Activated CD4-positive, alpha-beta memory T cell treated with anti-CD3 and anti-CD28 coated beads for 36 hours (primary cell): ENCODE data around the gene EIF4E3. TPM values are rescaled to one million over a fixed set of nuclear protein-coding genes. Genes with fewer than 3 reads are reported as not detected.

Source experiments
- CTCF ChIA-PET: fragments of 350-600 bp; sonication (Branson Sonifier 250); formaldehyde crosslinking; loops from one replicate; lab custom pipeline; 2021; ENCODE audit warnings: antibody characterized with exemption, inconsistent platforms; lab: Charles Lee
- POLR2A ChIA-PET: fragments of 350-600 bp; sonication (Branson Sonifier 250); formaldehyde crosslinking; loops from one replicate; lab custom pipeline; 2021; ENCODE audit warnings: antibody characterized with exemption; lab: Charles Lee
- DNase-seq: peaks from one replicate; pipeline ENCODE4 v3.0.0-alpha.2; 2020
- H3K27ac Mint-ChIP-seq: one replicate; pipeline ENCODE4 v1.8.0; 2021; ENCODE audit warnings: mixed read lengths
- H3K27me3 Mint-ChIP-seq: one replicate; pipeline ENCODE4 v1.8.0; 2021; ENCODE audit warnings: mixed read lengths
- H3K36me3 Mint-ChIP-seq: one replicate; pipeline ENCODE4 v1.8.0; 2021; ENCODE audit warnings: mixed read lengths
- H3K4me1 Mint-ChIP-seq: one replicate; pipeline ENCODE4 v1.8.0; 2021; ENCODE audit warnings: low read depth, mixed read lengths
- H3K4me3 Mint-ChIP-seq: one replicate; pipeline ENCODE4 v1.8.0; 2021; ENCODE audit warnings: mild to moderate bottlenecking, mixed read lengths
- H3K9me3 Mint-ChIP-seq: one replicate; pipeline ENCODE4 v1.8.0; 2021; ENCODE audit warnings: mixed read lengths
- intact Hi-C: fragments of 100-400 bp; cut with micrococcal nuclease; formaldehyde crosslinking; loops from one replicate; pipeline ENCODE4 v1.15.1; 2023
- total RNA-seq, 2 experiments: library from RNA; stranded (reverse); gene quantifications; one replicate each; pipeline ENCODE4 v1.2.3, GENCODE V29; 2021

Gene EIF4E3
- total RNA-seq, 2 experiments from 2014 or later: 36.7 to 37.6 TPM

GRCh38 chr3:71659864-71660591 is 65.2 kb downstream of the EIF4E3 start:
- DNase-seq: no peak
- peaks cover 9% of the 10 kb centered on the region for H3K4me1 Mint-ChIP-seq
- CTCF ChIA-PET: interaction anchor here (0.7 kb wide), 1 partner anchor 14 kb away, joined by 3 read pairs; no protein-coding TSS in a partner anchor
- H3K4me3 Mint-ChIP-seq: no peak overlapping the region
- no peaks in the 10 kb centered on the region for H3K9me3 Mint-ChIP-seq
- H3K36me3 Mint-ChIP-seq: peaks cover 4% of the 10 kb centered on the region
- intact Hi-C loops: loop anchor here (10.0 kb wide), 1 partner anchor 1595 kb away; no protein-coding TSS in a partner anchor
- H3K27ac Mint-ChIP-seq: no peak overlapping the region
- no peaks in the 10 kb centered on the region for H3K27me3 Mint-ChIP-seq
- POLR2A ChIA-PET: no interaction called here

DNA sequence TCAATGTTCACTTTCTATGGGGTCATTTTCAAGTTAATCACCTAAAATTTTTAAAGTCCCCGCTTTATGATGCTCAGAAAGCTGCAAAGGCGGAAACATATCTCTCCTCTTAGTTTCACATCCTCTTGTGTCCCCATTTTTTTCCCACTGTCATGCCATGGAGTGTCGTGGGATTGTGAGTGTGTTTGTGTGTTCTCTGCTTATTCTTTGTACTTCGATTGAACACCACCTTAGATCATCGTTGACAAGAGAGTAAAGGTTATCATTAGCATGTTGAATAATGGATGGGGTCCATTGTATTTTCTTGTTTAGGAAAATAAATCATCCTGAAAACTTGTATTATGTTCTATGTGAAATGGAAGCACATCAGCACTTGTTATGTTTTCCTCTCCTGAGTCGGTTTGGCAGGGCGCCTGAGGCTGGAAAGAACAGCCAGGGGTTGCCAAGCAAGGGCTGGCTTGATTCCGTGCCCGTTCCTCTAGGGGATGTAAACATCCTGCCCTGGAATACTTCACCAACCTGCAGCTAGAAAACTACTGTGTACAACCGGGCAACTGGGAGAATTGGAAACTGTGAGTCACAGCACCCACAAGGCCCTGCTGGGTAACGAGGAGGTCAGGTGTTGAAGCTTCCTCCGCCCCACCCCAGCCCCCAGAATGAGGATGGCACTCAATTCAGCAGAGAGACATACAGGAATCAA is 67.2 kb downstream of the EIF4E3 start:
- Mint-ChIP-seq H3K36me3 (no peaks in the 10 kb centered on the region), H3K27ac (no peak overlapping the region), H3K4me3 (no peak overlapping the region), H3K4me1 (peaks cover 9% of the 10 kb centered on the region), H3K9me3 (no peaks in the 10 kb centered on the region), H3K27me3 (no peaks in the 10 kb centered on the region)
- ChIA-PET POLR2A (no interaction called here), CTCF (no interaction called here)
- DNase-seq: peak; percentile 15
- intact Hi-C loops: loop anchor here (10.0 kb wide), 1 partner anchor 1593 kb away; no protein-coding TSS in a partner anchor

DNA sequence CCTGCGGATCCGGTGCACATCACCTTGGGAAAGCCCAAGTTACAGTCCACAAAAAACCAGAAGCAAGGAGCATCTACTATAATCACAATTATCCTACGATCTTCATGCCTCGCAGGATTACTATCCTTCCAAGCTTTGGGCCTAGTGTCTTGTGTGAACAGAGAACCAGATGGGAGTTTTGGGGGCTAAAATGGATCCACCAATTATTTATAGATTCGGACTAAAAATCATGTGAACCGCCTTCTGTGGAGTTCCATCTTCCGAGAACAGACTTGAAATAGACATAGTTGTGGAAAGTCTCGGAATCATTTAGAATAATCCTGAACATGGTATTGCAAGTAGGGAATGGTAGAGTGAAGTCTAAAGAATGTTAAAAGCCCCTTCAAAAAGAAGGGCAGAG is 70.1 kb downstream of the EIF4E3 start:
- Mint-ChIP-seq H3K4me3 (no peak overlapping the region), H3K27ac (no peak overlapping the region), H3K27me3 (no peaks in the 10 kb centered on the region), H3K9me3 (no peaks in the 10 kb centered on the region), H3K4me1 (peaks cover 5% of the 10 kb centered on the region), H3K36me3 (no peaks in the 10 kb centered on the region)
- POLR2A ChIA-PET: no interaction called here
- CTCF ChIA-PET: no interaction called here
- intact Hi-C loops: loop anchor here (10.0 kb wide), 1 partner anchor 1590 kb away; no protein-coding TSS in a partner anchor
- DNase-seq: no peak

DNA sequence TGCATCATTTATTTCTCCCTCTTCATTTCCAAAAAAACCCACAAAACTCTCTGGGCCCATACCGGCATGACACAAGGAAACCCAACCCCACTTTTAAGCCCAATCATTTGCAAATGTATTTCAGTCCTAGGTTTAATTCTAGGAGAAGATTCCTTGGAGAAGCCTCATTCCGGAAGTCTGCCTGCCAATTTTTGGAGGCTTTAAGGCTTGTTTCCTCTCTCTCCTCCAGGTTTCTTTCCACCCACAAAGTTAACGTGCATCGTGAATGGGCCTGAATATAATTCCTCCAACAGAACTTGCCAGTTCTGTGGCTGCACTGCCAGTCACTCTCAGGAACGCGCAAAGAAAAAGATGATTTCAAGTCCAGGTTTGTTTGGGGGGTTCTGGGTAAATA is 71.8 kb downstream of the EIF4E3 start:
- POLR2A ChIA-PET: no interaction called here
- no peak overlapping the region for H3K4me3 Mint-ChIP-seq
- no peak for DNase-seq
- no peak overlapping the region for H3K27ac Mint-ChIP-seq
- intact Hi-C loops: loop anchor here (10.0 kb wide), 1 partner anchor 1589 kb away; no protein-coding TSS in a partner anchor
- CTCF ChIA-PET: interaction anchor here (0.7 to 1.4 kb wide), 3 partner anchors 9 to 1103 kb away, joined by 3 to 6 read pairs (median 3); no protein-coding TSS in a partner anchor
- peaks cover 5% of the 10 kb centered on the region for H3K4me1 Mint-ChIP-seq
- no peaks in the 10 kb centered on the region for H3K27me3 Mint-ChIP-seq
- no peaks in the 10 kb centered on the region for H3K9me3 Mint-ChIP-seq
- H3K36me3 Mint-ChIP-seq: no peaks in the 10 kb centered on the region

- no peaks in the 10 kb centered on the region for H3K27me3 Mint-ChIP-seq
- H3K36me3 Mint-ChIP-seq: no peaks in the 10 kb centered on the region
- peaks cover 6% of the 10 kb centered on the region for H3K4me1 Mint-ChIP-seq
- H3K27ac Mint-ChIP-seq: no peak overlapping the region
- ChIA-PET CTCF (interaction anchor here (0.7 to 1.4 kb wide), 3 partner anchors 10 to 1103 kb away, joined by 3 to 6 read pairs (median 3); no protein-coding TSS in a partner anchor), POLR2A (no interaction called here)
- DNase-seq: peak; percentile 50
- no peaks in the 10 kb centered on the region for H3K9me3 Mint-ChIP-seq
- H3K4me3 Mint-ChIP-seq: peak overlapping the region; percentile 16
- intact Hi-C loops: loop anchor here (1.0 to 10.0 kb wide), 2 partner anchors 1103 to 1588 kb away; no protein-coding TSS in a partner anchor
Measured at GRCh38 chr3:71652781-71653413, 72.3 kb downstream of the EIF4E3 start.

- Mint-ChIP-seq H3K4me1 (peaks cover 8% of the 10 kb centered on the region), H3K9me3 (no peaks in the 10 kb centered on the region), H3K27me3 (no peaks in the 10 kb centered on the region), H3K27ac (no peak overlapping the region), H3K4me3 (no peak overlapping the region), H3K36me3 (no peaks in the 10 kb centered on the region)
- DNase-seq: no peak
- CTCF ChIA-PET: no interaction called here
- intact Hi-C loops: loop anchor here (1.0 to 10.0 kb wide), 2 partner anchors 1101 to 1587 kb away; no protein-coding TSS in a partner anchor
- POLR2A ChIA-PET: no interaction called here
Measured at GRCh38 chr3:71651625-71652024, 73.6 kb downstream of the EIF4E3 start.

DNA sequence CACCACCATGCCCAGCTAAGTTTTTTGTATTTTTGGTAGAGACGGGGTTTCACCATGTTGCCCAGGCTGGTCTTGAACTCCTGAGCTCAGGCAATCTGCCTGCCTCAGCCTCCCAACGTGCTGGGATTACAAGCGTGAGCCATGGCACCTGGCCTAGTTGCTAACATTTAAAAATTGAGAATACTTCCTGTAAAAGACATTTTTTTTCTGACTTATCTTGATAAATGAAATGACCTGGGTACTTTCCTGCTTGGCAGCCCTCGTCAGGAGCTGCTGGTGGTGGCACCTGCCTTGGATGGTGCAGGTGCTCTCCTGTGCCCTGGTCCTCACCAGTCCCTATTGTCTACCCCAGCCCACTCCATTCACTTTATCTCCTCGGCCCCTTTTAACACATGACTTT is 74.8 kb downstream of the EIF4E3 start:
- intact Hi-C loops: loop anchor here (10.0 kb wide), 1 partner anchor 1586 kb away; no protein-coding TSS in a partner anchor
- no peak for DNase-seq
- Mint-ChIP-seq H3K4me3 (no peak overlapping the region), H3K9me3 (no peaks in the 10 kb centered on the region), H3K27me3 (no peaks in the 10 kb centered on the region), H3K4me1 (peaks cover 8% of the 10 kb centered on the region), H3K27ac (no peak overlapping the region), H3K36me3 (no peaks in the 10 kb centered on the region)
- ChIA-PET POLR2A (no interaction called here), CTCF (no interaction called here)

DNA sequence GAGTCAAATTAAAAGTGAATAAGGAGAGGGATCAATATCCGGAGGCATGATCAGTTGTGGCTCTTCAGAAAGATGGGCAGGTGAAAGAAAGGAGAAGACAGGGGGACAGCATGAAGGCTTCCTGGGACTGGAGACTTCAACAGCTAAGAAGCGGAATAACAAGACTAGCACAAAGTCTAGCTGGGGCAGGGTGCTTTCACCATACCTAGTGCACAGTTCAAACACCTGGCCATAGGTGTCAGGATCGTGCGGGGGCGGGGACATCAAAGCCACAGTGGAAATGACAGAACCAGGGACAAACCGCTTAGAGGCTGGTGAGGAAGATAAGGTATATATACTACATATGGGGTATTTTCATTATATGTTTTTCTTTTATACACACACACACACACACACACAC is 75.4 kb downstream of the EIF4E3 start:
- intact Hi-C loops: loop anchor here (10.0 kb wide), 1 partner anchor 1585 kb away; no protein-coding TSS in a partner anchor
- no peaks in the 10 kb centered on the region for H3K9me3 Mint-ChIP-seq
- H3K27ac Mint-ChIP-seq: no peak overlapping the region
- peaks cover 8% of the 10 kb centered on the region for H3K4me1 Mint-ChIP-seq
- no peaks in the 10 kb centered on the region for H3K27me3 Mint-ChIP-seq
- H3K36me3 Mint-ChIP-seq: no peaks in the 10 kb centered on the region
- ChIA-PET CTCF (no interaction called here), POLR2A (no interaction called here)
- DNase-seq: no peak
- H3K4me3 Mint-ChIP-seq: no peak overlapping the region

- Mint-ChIP-seq H3K27me3 (no peaks in the 10 kb centered on the region), H3K9me3 (no peaks in the 10 kb centered on the region), H3K27ac (no peak overlapping the region), H3K4me3 (no peak overlapping the region), H3K36me3 (no peaks in the 10 kb centered on the region), H3K4me1 (peaks cover 5% of the 10 kb centered on the region)
- POLR2A ChIA-PET: no interaction called here
- DNase-seq: no peak
- CTCF ChIA-PET: no interaction called here
- intact Hi-C loops: no loop called here
Measured at GRCh38 chr3:71647751-71648150, 77.5 kb downstream of the EIF4E3 start.

DNA sequence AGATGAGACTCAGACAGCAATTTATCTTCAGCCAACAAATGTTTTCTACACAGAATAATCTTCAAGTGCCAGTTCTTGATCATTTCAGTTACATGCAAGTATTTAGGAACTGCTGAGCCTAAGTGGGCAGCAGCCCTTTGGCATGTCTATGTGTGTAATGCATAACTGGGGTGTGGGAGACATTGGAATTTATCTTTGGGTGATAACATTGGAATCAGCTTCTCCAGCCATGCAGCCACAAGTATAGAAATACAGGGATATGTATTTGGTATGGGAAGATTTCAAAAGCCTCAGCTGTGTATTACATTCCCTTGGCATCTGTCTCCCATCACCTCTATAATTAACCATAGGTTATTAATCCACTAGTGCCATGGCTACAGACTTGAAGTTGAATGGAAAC is 78.2 kb downstream of the EIF4E3 start:
- no peak overlapping the region for H3K4me3 Mint-ChIP-seq
- intact Hi-C loops: no loop called here
- CTCF ChIA-PET: no interaction called here
- no peaks in the 10 kb centered on the region for H3K27me3 Mint-ChIP-seq
- POLR2A ChIA-PET: no interaction called here
- H3K4me1 Mint-ChIP-seq: peaks cover 3% of the 10 kb centered on the region
- DNase-seq: no peak
- no peak overlapping the region for H3K27ac Mint-ChIP-seq
- H3K9me3 Mint-ChIP-seq: no peaks in the 10 kb centered on the region
- no peaks in the 10 kb centered on the region for H3K36me3 Mint-ChIP-seq

DNA sequence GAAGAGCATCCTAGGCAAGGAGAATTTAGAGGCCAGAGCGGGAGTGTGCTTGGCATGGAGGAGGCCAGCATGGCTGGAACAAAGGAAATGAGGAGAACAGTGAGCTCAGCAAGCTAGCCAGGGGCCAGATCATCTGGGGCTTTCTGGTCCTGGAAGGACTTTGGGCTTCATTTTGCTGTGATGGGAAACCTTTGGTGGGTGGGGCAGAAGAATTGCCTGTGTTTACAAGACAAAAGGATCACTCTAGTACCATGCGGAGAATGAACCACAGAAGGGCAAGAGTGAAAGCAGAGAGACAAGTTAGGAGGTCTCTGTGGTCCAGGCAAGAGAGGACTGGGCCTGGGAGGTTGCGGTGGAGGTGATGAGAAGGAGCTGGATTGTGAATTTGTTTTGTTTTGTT is 80.1 kb downstream of the EIF4E3 start:
- no peak for DNase-seq
- CTCF ChIA-PET: no interaction called here
- H3K4me1 Mint-ChIP-seq: peaks cover 3% of the 10 kb centered on the region
- no peak overlapping the region for H3K27ac Mint-ChIP-seq
- POLR2A ChIA-PET: no interaction called here
- H3K9me3 Mint-ChIP-seq: no peaks in the 10 kb centered on the region
- no peak overlapping the region for H3K4me3 Mint-ChIP-seq
- intact Hi-C loops: no loop called here
- no peaks in the 10 kb centered on the region for H3K36me3 Mint-ChIP-seq
- no peaks in the 10 kb centered on the region for H3K27me3 Mint-ChIP-seq

- Mint-ChIP-seq H3K27ac (no peak overlapping the region), H3K9me3 (no peaks in the 10 kb centered on the region), H3K36me3 (no peaks in the 10 kb centered on the region), H3K27me3 (no peaks in the 10 kb centered on the region), H3K4me1 (no peaks in the 10 kb centered on the region), H3K4me3 (no peak overlapping the region)
- POLR2A ChIA-PET: no interaction called here
- CTCF ChIA-PET: interaction anchor here (1.4 kb wide), 1 partner anchor 40 kb away, joined by 4 read pairs; no protein-coding TSS in a partner anchor
- intact Hi-C loops: no loop called here
- peak; percentile 11 for DNase-seq
Measured at GRCh38 chr3:71641674-71642073, 83.5 kb downstream of the EIF4E3 start.
